Neuron (in vitro differentiated cells): Measurements from ENCODE around the gene ZC3H6.

ENCODE experiments used
- H2AFZ ChIP-seq: one replicate; pipeline ENCODE4 v1.6.1; 2013; ENCODE audit warnings: low read depth, mild to moderate bottlenecking, inconsistent platforms, low read length, moderate library complexity
- H3K27me3 ChIP-seq: one replicate; pipeline ENCODE4 v1.6.1; 2013; ENCODE audit warnings: low read length; ENCODE audit not compliant: insufficient read depth
- H3K36me3 ChIP-seq: one replicate; pipeline ENCODE4 v1.6.1; 2013; ENCODE audit warnings: low read length; ENCODE audit not compliant: insufficient read depth
- H3K4me1 ChIP-seq: one replicate; pipeline ENCODE4 v1.6.1; 2013; ENCODE audit warnings: low read length; ENCODE audit not compliant: insufficient read depth
- H3K4me3 ChIP-seq: 2 replicates; pipeline ENCODE4 v1.5.1; 2013; ENCODE audit warnings: mild to moderate bottlenecking, low read length, moderate library complexity
- H3K9me3 ChIP-seq: one replicate; pipeline ENCODE4 v1.6.1; 2013; ENCODE audit warnings: low read length

Gene ZC3H6, protein sequence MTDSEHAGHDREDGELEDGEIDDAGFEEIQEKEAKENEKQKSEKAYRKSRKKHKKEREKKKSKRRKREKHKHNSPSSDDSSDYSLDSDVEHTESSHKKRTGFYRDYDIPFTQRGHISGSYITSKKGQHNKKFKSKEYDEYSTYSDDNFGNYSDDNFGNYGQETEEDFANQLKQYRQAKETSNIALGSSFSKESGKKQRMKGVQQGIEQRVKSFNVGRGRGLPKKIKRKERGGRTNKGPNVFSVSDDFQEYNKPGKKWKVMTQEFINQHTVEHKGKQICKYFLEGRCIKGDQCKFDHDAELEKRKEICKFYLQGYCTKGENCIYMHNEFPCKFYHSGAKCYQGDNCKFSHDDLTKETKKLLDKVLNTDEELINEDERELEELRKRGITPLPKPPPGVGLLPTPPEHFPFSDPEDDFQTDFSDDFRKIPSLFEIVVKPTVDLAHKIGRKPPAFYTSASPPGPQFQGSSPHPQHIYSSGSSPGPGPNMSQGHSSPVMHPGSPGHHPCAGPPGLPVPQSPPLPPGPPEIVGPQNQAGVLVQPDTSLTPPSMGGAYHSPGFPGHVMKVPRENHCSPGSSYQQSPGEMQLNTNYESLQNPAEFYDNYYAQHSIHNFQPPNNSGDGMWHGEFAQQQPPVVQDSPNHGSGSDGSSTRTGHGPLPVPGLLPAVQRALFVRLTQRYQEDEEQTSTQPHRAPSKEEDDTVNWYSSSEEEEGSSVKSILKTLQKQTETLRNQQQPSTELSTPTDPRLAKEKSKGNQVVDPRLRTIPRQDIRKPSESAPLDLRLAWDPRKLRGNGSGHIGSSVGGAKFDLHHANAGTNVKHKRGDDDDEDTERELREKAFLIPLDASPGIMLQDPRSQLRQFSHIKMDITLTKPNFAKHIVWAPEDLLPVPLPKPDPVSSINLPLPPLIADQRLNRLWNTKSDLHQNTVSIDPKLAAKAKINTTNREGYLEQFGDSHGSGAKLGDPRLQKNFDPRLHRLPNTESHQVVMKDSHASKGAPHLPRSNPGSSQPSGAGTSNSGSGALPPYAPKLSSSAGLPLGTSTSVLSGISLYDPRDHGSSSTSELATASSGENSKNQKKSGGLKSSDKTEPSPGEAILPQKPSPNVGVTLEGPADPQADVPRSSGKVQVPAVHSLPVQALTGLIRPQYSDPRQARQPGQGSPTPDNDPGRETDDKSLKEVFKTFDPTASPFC

DNA sequence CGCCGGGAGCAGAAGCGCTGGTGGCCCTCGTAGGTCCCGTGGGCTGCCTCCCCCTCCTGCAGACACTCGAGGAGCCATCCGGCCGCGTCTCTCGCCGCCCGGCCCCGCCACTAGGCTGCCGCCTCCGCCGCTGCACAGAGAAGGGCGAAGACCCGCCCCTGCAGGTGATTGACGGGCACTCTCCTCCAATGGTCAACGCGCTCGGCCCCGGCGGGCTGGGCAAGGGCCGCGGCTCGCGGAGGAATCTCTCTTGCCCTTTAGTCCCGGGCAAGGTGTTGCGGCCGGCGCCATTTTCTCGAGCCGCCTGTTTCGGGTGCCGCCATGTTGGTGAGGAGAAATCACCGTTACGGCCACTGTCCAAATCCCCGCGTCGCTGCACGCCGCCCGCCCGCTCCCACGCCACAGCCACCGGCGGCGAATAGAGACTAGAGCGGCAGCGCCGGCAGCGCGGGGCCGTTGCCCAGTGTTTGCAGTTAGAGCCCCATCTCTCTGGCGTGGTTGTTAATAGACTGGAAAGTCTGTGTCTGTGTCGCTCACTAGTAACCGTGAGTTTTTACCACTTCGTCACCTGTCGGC is at the start of gene ZC3H6:
ZC3H6 (plus strand) TSS at position 287 of the 576 bp plus-strand sequence. CDS start 398 bp downstream, outside the sequence.
- H3K4me1 ChIP-seq = peaks cover 3% of the 10 kb centered on the region
- peak within 1 kb of the TSS; percentile 98 for H3K4me3 ChIP-seq
- no peaks in the 10 kb centered on the region for H3K36me3 ChIP-seq
- no peaks in the 10 kb centered on the region for H3K27me3 ChIP-seq
- H2AFZ ChIP-seq = peak within 1 kb of the TSS; percentile 89
- no peaks in the 10 kb centered on the region for H3K9me3 ChIP-seq

DNA sequence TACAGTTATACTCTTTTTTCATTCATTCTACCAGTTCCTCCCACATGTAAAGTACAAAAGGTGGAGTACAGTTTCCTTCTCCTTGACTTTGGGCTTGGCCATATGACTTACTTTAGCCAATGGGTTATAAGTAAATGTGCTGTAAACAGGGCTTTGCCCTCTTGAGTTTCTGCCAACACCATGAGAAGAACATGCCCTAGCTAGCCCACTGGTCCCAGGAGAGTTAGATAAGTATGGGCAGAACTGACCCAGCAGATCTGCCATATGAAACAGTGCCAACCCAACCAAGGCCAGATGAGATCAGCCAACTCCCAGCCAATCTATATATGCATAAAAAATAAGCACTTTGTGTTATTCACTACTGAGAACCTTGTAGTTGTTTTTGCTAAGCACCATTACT is 46.0 kb upstream of the ZC3H6 start:
- Histone ChIP-seq H3K4me1 (no peaks in the 10 kb centered on the region), H3K4me3 (no peak overlapping the region), H3K36me3 (peaks cover 9% of the 10 kb centered on the region), H3K9me3 (no peaks in the 10 kb centered on the region), H2AFZ (no peak overlapping the region), H3K27me3 (no peaks in the 10 kb centered on the region)

DNA sequence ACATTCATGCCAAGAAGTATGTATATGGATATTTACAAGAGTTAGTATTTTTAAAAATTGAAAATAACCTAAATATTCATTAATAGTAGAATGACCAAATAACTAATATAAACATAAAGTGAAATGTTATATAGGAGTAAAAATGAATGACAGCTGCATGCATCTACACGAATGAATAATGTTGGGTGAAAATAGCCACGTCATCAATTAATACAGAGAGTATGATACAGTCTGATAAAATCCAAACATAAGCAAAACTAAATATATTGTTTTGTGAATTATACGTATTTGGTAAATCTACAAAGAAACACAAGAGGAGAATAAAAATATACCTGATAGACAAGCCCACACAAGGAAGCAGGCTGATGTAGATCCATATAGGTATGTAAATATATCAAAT is 45.0 kb upstream of the ZC3H6 start:
- H3K27me3 ChIP-seq = no peaks in the 10 kb centered on the region
- no peak overlapping the region for H3K4me3 ChIP-seq
- H2AFZ ChIP-seq = no peak overlapping the region
- no peaks in the 10 kb centered on the region for H3K4me1 ChIP-seq
- peaks cover 11% of the 10 kb centered on the region for H3K36me3 ChIP-seq
- no peaks in the 10 kb centered on the region for H3K9me3 ChIP-seq

DNA sequence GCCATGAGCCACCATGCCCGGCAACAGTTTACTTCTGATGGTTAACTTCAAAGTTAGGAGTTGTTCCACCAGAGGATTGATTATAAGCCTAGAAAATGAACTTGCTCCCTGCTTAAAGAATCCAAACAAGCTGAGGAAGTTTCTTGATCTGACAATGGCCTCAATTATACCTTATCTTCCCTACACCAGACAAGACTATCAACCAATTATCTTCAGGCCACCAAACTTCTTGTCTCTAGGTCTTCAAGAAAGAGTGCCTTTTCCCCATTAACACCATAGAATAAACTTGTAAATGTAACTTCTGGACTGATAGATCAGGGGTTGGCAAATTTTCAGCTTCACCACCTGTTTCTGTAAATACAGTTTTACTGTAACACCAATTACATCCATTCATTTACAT is 35.5 kb upstream of the ZC3H6 start:
- Histone ChIP-seq H3K36me3 (peaks cover 16% of the 10 kb centered on the region), H3K4me3 (no peak overlapping the region), H2AFZ (no peak overlapping the region)

DNA sequence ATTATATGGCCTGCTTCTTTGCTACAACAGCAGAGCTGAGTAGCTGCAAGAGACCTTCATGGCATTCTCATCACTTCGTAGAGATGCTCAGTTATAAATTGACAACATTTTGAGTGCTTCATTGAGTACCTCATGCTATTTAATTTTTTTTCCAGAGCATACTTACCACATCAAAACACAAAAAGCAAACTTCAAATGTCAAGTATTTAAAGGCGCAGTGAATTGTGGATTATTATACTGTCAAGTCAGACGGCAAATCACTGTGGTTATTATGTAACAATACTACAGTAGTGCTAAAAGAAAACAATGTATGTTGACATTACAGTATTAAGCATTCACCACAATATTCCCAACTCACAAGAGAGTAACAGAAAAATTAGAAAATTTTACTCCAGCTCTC is 33.0 kb upstream of the ZC3H6 start:
- Histone ChIP-seq H3K27me3 (no peaks in the 10 kb centered on the region), H3K9me3 (peaks cover 16% of the 10 kb centered on the region), H2AFZ (no peak overlapping the region), H3K4me1 (peaks cover 10% of the 10 kb centered on the region), H3K36me3 (peaks cover 26% of the 10 kb centered on the region), H3K4me3 (no peak overlapping the region)

More for the DNA sequence above, 35.5 kb upstream of the ZC3H6 start:
- no peaks in the 10 kb centered on the region for H3K9me3 ChIP-seq
- H3K4me1 ChIP-seq = peaks cover 10% of the 10 kb centered on the region
- H3K27me3 ChIP-seq = no peaks in the 10 kb centered on the region

DNA sequence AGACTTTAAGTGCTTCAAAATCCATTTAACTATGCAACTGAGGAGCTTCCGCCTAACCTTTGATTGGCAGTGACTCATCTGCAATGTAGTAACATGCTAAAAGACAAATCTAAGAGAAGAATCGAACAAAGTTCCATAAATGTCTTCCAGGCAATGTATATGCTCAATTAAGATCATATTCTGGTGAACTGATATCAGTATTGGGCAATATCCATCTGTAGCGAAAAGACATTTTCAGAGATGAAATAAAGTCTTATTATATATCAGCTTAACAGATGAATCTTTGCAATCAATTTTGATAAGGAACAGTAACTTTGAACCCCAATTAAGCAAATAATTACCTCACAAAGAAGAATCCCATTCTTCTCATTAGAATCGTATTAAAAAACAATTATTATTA is 32.2 kb upstream of the ZC3H6 start:
- H3K36me3 ChIP-seq = peaks cover 31% of the 10 kb centered on the region
- H3K4me3 ChIP-seq = no peak overlapping the region
- peaks cover 16% of the 10 kb centered on the region for H3K9me3 ChIP-seq
- H2AFZ ChIP-seq = no peak overlapping the region
- peaks cover 10% of the 10 kb centered on the region for H3K4me1 ChIP-seq
- no peaks in the 10 kb centered on the region for H3K27me3 ChIP-seq

DNA sequence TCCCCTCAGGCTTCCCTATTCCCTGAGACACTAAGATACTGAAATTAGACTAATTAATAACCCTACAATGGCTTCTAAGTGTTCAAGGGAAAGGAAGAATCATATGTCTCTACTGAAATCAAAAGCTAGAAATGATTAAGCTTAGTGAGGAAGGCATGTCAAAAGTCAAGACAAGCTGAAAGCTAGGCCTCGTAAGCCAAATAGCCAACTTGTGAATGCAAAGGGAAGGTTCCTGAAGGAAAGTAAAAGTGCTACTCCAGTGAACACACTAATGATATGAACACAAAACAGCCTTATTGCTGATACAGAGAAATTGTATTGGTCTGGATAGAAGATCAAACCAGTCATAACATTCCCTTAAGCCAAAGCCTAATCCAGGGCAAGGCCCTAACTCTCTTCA is 30.5 kb upstream of the ZC3H6 start:
- H3K9me3 ChIP-seq = peaks cover 16% of the 10 kb centered on the region
- no peak overlapping the region for H3K4me3 ChIP-seq
- peaks cover 33% of the 10 kb centered on the region for H3K36me3 ChIP-seq
- peaks cover 10% of the 10 kb centered on the region for H3K4me1 ChIP-seq
- H3K27me3 ChIP-seq = no peaks in the 10 kb centered on the region
- H2AFZ ChIP-seq = no peak overlapping the region

DNA sequence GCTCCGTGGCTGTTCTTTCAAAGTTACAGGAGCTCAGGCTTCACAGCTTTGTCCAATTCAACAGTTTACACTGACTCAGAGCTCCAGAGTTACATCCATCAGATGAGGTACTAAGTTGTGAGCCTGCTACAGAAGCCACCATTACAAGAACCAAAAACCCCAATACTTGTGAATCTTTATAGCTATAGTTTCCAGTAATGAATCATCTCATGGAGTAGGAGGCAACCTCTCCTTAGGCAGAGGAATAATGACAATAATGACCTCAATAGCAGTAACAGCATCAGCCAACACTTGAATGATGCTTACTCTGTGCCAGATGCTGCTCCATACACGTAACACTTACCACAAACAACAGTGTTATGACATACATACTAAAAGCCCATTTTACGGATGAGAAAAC is 24.1 kb upstream of the ZC3H6 start:
- peaks cover 20% of the 10 kb centered on the region for H3K36me3 ChIP-seq
- no peak overlapping the region for H2AFZ ChIP-seq
- no peak overlapping the region for H3K4me3 ChIP-seq
- H3K9me3 ChIP-seq = peaks cover 7% of the 10 kb centered on the region
- no peaks in the 10 kb centered on the region for H3K27me3 ChIP-seq
- H3K4me1 ChIP-seq = peaks cover 3% of the 10 kb centered on the region

DNA sequence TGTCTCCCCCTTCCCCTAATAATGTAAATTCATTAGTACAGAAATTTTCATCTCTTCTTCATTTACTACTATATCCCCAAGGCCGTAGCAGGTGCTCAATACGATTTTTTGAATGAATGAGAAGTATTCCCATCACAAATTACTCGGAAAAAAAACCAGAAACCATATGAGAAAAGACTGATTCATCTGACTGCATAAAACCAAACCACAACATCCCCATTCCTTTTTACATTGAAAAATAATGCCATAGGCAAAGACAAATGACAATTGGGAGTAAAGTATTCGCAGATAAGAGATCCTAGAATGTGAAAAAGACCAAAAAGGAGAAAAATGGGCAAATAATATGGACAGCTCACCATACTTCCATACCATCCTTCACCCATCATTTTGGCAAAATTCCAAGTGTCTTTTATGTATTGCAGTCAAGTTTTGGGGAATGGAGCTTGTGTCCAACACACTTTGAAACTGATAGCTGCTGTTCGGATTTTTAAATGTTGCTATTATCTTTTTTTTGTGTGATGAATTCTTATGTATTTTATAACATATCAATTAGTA is 22.1 kb upstream of the ZC3H6 start:
- H3K9me3 ChIP-seq = no peaks in the 10 kb centered on the region
- H2AFZ ChIP-seq = no peak overlapping the region
- peaks cover 3% of the 10 kb centered on the region for H3K4me1 ChIP-seq
- H3K4me3 ChIP-seq = no peak overlapping the region
- peaks cover 2% of the 10 kb centered on the region for H3K36me3 ChIP-seq
- no peaks in the 10 kb centered on the region for H3K27me3 ChIP-seq

DNA sequence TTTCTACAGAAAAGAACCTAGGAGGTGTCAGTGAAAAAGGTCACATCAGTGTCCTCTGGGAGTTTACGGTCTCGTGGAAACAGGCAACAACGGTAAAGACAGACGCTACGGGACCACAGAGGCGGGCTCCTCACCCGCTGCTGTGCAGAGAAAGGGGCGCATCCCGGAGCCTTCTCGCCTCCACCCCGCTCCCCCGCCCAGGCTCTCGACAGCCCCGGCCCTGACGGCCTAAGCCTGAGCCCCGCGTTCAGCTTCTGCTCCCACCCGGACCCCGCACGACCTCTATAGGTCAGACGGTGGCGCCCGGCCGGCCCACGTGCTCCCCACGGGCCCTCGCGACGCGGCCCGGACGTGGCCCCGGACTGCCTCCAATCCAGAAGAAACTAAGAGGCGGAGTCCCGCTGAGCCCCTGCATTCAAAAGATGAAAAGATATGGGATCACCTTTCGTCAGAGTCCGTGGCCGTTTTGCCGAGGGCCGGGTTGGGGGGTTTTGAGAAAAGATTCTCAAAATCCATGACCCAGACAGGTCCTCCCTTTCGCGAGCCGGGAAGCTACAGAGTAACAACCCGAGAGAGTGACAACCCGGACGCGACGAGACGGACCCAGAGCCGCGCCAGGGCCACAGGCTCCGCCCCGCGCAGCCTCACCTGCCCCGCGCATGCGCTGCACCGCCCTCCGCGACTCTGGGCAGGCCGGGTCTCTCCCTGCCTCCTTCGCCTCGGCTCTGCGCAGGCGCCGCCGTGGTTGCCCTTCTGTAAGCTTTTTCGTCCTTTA is 20.7 kb upstream of the ZC3H6 start, which contains the start of gene ZC3H8:
ZC3H8 (minus strand) TSS at position 577 of the 775 bp plus-strand sequence; CDS start at position 516, 61 bp downstream.
- H3K27me3 ChIP-seq = no peaks in the 10 kb centered on the region
- H2AFZ ChIP-seq = peak within 1 kb of the TSS; percentile 94
- no peaks in the 10 kb centered on the region for H3K36me3 ChIP-seq
- H3K9me3 ChIP-seq = no peaks in the 10 kb centered on the region
- H3K4me1 ChIP-seq = peaks cover 3% of the 10 kb centered on the region
- H3K4me3 ChIP-seq = peak within 1 kb of the TSS; percentile 65

DNA sequence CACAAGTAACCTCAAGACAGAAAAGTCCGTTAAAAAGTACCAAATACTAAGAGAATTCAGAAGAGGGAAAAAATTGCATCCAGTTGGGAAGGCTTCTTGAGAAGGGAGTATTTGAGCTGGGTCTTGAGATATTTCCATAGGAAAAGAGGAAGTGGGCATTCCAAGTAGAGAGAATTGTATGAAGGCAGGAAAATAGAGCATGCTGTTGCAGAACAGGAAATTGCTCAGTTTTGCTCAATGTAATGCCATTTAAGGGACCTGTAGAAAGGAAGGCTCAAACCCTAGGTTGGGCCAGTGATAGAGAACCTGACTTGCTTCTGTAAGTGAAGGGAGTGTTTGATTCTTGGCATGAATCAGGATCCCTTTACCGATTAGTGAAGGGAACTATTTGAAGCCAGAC is 19.5 kb upstream of the ZC3H6 start:
- Histone ChIP-seq H3K36me3 (no peaks in the 10 kb centered on the region), H3K9me3 (no peaks in the 10 kb centered on the region), H3K27me3 (no peaks in the 10 kb centered on the region), H3K4me3 (no peak overlapping the region), H2AFZ (no peak overlapping the region), H3K4me1 (peaks cover 3% of the 10 kb centered on the region)

DNA sequence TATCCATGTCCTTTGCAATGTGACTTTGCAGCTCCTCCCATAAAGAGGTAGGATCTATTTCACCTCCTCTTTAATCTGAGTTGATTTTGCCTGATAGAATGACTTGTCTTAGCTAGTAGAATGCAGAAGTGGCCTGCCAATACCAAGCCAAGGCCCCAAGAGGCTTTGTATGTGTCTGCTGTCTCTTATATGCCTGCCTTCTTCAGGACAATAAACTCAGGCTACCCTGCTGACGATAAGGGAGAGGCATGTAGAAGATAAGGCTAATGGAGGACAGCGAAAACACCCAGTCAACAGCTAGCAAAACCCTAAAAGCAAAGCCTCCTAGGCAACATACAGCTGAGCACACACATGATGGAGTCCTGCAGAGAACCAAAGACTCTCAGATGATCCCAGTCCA is 18.7 kb upstream of the ZC3H6 start:
- no peak overlapping the region for H3K4me3 ChIP-seq
- H3K9me3 ChIP-seq = no peaks in the 10 kb centered on the region
- no peaks in the 10 kb centered on the region for H3K36me3 ChIP-seq
- no peaks in the 10 kb centered on the region for H3K27me3 ChIP-seq
- H2AFZ ChIP-seq = no peak overlapping the region
- H3K4me1 ChIP-seq = peaks cover 3% of the 10 kb centered on the region
